GM13976 (cell line): ENCODE data around the gene FOXP1.

Experiments
- DNase-seq: peaks from one replicate; pipeline ENCODE4 v3.0.0; 2012; ENCODE audit warnings: low spot score
- in situ Hi-C: fragments of 300-500 bp; cut with MboI; formaldehyde crosslinking; loops from one replicate; pipeline ENCODE4 v1.12.0; 2022; ENCODE audit warnings: low sequenced_read_pairs, mixed read lengths, inconsistent platforms; ENCODE audit not compliant: unreplicated experiment
- TF ChIP-seq, protein P1 (sequence below): IDR thresholded peaks from 2 replicates; pipeline ENCODE4 v1.5.1; 2012; ENCODE audit warnings: borderline replicate concordance, mild to moderate bottlenecking; ENCODE audit not compliant: insufficient read depth; ENCODE audit errors: extremely low read depth, missing control alignments, control extremely low read depth

Gene FOXP1

GRCh38 chr3:71393093-71393492 is 190.4 kb downstream of the FOXP1 start:
- TF ChIP-seq, protein P1, sequence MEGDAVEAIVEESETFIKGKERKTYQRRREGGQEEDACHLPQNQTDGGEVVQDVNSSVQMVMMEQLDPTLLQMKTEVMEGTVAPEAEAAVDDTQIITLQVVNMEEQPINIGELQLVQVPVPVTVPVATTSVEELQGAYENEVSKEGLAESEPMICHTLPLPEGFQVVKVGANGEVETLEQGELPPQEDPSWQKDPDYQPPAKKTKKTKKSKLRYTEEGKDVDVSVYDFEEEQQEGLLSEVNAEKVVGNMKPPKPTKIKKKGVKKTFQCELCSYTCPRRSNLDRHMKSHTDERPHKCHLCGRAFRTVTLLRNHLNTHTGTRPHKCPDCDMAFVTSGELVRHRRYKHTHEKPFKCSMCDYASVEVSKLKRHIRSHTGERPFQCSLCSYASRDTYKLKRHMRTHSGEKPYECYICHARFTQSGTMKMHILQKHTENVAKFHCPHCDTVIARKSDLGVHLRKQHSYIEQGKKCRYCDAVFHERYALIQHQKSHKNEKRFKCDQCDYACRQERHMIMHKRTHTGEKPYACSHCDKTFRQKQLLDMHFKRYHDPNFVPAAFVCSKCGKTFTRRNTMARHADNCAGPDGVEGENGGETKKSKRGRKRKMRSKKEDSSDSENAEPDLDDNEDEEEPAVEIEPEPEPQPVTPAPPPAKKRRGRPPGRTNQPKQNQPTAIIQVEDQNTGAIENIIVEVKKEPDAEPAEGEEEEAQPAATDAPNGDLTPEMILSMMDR: no peak
- in situ Hi-C loops: no loop called here
- DNase-seq: peak; percentile 33

GRCh38 chr3:71392251-71392650 is 191.3 kb downstream of the FOXP1 start:
- in situ Hi-C loops: no loop called here
- TF ChIP-seq, protein P1: no peak
- peak; percentile 47 for DNase-seq

DNA sequence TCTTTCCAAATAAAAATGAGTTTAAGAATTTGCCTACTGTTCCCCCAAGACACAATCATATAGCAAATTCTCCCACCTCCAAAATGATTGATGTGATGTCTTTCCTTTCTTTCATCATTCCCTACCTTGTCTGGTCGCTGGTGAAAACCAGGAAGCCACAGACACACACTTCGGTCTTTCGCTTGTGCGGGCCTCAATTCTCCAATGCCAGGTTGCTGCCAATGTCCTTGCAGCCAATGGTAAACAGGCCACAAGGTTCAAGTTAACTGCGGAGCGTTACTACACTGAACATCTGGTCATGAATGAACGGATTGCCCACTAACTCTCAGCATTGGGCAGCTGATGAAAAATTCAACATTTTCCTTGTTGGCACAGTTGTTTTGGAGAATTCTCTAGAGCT is 192.2 kb downstream of the FOXP1 start:
- DNase-seq: no peak
- TF ChIP-seq, protein P1: no peak
- in situ Hi-C loops: no loop called here

DNA sequence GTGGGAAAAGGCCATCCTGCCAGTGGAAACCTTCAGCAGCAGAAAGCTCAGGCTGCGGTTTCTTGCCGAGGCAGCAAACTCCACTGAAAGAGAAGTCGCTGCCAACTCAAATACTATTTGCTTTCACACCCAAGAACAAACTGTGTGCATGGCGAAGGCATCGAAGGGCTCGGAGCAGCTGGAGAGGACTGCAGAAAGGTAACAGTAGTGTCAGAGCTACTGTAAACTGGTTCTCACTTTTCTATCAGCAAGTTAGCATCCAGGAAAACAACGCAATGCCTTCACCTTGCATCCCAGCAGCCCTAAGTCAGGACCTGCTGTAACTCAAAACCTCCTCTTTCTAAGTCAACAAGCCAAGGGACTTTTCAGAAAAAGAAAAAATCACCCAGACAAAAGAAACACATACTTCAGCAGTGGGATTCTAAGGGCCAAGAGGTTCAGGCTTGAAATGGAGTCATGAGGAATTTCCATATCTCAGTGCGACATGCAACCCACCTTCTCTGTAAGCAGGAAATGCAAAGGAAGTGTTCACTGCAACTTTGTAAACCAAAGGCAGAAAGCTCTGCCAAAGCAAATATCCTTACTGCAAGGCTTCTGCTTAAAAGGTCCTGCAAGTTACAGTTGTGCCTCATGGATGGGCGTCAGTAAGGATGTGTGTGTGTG is 193.5 kb downstream of the FOXP1 start:
- DNase-seq: no peak
- TF ChIP-seq, protein P1: no peak
- in situ Hi-C loops: no loop called here

DNA sequence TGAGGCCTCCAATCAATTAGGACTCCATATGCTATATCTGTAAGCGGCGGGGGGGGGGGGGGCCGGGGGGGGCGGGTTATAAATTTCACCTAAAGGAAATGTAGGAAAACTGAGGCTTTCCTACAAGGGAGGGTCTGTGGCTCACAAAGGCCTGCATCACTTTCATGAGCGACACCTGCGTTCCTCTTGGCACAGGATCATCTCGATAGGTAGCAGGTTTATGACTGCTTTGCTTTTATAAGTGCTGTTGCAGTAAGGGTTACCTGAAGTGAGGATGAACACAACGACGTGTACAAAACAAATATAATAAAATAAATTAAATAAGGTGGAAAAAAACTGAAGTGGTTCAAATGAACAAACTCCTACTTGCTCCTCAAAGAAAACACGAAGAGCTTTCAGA is 194.3 kb downstream of the FOXP1 start:
- TF ChIP-seq, protein P1: no peak
- in situ Hi-C loops: no loop called here
- DNase-seq: no peak

- in situ Hi-C loops: no loop called here
- TF ChIP-seq, protein P1: no peak
- no peak for DNase-seq
Observed at GRCh38 chr3:71388535-71389120, 194.9 kb downstream of the FOXP1 start.
